ENCODE measurements around the gene HHLA2.
"Not testable (repeated sequence)": the region's sequence is repeated elsewhere in the genome, so short reads cannot be mapped to it uniquely, and the experiment has no call there.

HHLA2 gene, protein sequence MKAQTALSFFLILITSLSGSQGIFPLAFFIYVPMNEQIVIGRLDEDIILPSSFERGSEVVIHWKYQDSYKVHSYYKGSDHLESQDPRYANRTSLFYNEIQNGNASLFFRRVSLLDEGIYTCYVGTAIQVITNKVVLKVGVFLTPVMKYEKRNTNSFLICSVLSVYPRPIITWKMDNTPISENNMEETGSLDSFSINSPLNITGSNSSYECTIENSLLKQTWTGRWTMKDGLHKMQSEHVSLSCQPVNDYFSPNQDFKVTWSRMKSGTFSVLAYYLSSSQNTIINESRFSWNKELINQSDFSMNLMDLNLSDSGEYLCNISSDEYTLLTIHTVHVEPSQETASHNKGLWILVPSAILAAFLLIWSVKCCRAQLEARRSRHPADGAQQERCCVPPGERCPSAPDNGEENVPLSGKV

DNA sequence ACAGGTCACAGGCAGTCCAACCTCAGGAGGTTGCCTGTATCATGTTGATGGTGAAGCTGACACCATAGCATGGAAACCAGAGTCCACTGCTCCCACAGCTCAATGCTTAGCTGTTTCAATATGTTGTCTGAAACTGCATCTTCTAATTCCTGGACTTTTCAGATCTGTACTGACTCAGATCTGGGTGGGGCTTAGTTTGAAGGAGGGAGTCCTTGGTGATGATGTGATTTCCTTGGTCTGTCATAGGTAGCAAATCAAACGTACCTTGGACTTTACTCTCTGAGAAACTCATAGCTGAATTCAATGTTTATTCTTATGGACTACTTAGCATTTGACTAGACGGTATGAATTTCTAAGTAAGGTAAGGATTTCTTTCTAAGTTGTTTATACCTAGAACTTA lies at the start of gene HHLA2:
Gene HHLA2, plus strand, starts transcription at position 310 of the 400 bp plus-strand sequence. CDS start 55,266 bp downstream, outside the sequence.
- DNase-seq: no peak
- in situ Hi-C loops (cut with HindIII; ENCODE audit: low pct_ligation_motif_present, low pct_unique_long_range_greater_than_20kb, low sequenced_read_pairs): no loop called here

GRCh38 chr3:108250626-108251025 lies 45.7 kb upstream of the HHLA2 start:
- in situ Hi-C loops (cut with HindIII; ENCODE audit: low pct_ligation_motif_present, low pct_unique_long_range_greater_than_20kb, low sequenced_read_pairs): no loop called here

GRCh38 chr3:108251265-108251664 lies 45.1 kb upstream of the HHLA2 start:
- in situ Hi-C loops (cut with HindIII; ENCODE audit: low pct_ligation_motif_present, low pct_unique_long_range_greater_than_20kb, low sequenced_read_pairs): no loop called here
- no peak for DNase-seq

More at GRCh38 chr3:108250626-108251025, 45.7 kb upstream of the HHLA2 start:
- no peak for DNase-seq

- no peak for DNase-seq
- in situ Hi-C loops (cut with HindIII; ENCODE audit: low pct_ligation_motif_present, low pct_unique_long_range_greater_than_20kb, low sequenced_read_pairs): no loop called here
Measured at GRCh38 chr3:108251844-108252243, 44.5 kb upstream of the HHLA2 start.

DNA sequence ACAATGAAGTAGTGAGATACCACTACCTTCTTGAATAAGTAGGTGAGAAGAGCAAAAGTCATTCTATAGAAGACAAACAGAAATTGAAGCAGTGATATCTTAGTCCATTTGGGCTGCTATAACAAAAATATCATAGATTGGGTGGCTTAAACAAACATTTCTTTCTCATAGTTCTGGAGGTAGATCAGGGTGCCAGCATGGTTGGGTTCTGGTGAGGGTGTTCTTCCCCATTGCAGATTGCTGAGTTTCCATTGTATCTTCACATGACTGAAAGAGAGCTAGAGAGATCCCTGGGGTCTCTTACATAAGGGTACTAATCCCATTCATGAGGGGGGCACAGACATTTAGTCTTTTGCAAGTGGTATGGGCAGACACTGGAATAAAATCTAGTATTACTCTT lies 41.2 kb upstream of the HHLA2 start:
- in situ Hi-C loops (cut with HindIII; ENCODE audit: low pct_ligation_motif_present, low pct_unique_long_range_greater_than_20kb, low sequenced_read_pairs): no loop called here
- DNase-seq: no peak

DNA sequence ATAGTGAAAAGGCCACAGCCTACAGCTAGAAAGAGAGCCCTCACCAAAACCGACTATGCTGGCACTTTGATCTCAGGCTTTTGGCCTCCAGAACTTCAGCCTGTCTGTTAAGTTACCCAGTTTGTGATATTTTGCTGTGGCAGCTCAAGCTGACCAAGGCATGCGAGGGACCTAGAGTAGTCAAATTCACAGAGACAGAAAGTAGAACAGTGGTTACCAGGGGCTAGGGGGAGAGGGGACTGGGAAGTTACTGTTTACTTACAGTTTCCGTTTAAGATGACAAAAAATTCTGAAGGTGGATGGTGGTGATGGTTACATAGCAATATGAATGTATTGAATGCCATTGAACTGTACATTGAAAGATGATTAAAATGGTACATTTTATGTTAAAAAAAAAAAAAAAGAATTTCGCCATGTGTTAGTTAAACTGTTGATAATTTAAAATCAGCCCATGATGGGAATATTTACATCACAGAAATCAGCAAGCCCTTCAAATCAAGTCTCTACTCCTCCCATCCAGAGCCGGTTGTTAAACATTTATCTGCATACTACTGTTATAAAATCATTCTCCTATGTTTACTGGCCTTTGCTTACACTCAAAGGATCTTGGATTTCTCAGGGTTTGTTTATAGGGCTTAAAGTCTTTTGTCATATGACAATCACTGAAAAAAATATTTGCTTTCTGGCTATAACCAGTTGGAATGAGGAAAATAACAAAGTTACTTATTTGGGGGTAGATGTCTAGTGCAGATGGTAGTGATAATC lies 31.6 kb upstream of the HHLA2 start:
- in situ Hi-C loops (cut with HindIII; ENCODE audit: low pct_ligation_motif_present, low pct_unique_long_range_greater_than_20kb, low sequenced_read_pairs); DNase-seq: not testable (repeated sequence)

GRCh38 chr3:108268235-108268634 lies 28.1 kb upstream of the HHLA2 start:
- in situ Hi-C loops (cut with HindIII; ENCODE audit: low pct_ligation_motif_present, low pct_unique_long_range_greater_than_20kb, low sequenced_read_pairs); DNase-seq: not testable (repeated sequence)

DNA sequence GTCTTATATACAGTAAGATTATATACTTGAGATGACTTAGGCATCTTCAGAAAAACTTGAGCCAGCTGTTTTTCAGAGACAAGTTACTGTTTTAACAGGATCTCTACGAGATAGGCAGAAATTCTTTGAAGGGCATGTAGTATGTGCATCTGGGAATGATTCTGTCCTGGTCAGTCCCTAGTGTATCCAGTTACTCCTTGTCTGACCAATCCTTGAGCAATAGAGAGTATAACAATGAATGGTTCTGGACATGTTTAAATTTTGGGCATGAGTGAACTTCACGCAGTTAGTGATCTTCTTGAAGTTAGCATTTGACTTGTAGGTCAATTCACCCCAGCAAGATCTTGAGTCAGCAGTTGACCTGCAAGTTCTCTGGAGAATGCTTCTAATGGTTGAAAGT lies 24.7 kb upstream of the HHLA2 start:
- in situ Hi-C loops (cut with HindIII; ENCODE audit: low pct_ligation_motif_present, low pct_unique_long_range_greater_than_20kb, low sequenced_read_pairs): no loop called here
- DNase-seq: no peak

- in situ Hi-C loops (cut with HindIII; ENCODE audit: low pct_ligation_motif_present, low pct_unique_long_range_greater_than_20kb, low sequenced_read_pairs); DNase-seq: not testable (repeated sequence)
Measured at GRCh38 chr3:108279066-108279465, 17.3 kb upstream of the HHLA2 start.

DNA sequence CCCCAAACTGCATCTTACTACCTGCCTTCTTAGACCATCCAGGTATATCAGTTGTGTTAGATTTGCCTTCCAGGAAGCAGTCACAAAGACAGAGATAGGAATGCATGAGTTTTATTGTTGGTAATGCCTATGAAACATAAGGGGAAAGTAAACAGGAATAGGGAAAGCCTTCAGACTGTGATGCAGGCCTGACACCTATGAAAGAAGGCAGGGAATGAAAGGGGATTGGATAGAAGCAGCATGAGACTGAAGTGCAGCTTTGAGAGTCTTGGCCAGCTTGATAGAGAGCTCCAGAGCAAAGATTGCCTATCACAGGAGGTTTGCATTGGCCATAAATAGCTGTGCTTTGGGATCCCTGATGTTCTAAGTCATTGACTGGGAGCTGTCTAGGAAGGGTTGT lies 15.9 kb upstream of the HHLA2 start:
- in situ Hi-C loops (cut with HindIII; ENCODE audit: low pct_ligation_motif_present, low pct_unique_long_range_greater_than_20kb, low sequenced_read_pairs): no loop called here
- no peak for DNase-seq

GRCh38 chr3:108281670-108282069 lies 14.7 kb upstream of the HHLA2 start:
- in situ Hi-C loops (cut with HindIII; ENCODE audit: low pct_ligation_motif_present, low pct_unique_long_range_greater_than_20kb, low sequenced_read_pairs): no loop called here
- no peak for DNase-seq

DNA sequence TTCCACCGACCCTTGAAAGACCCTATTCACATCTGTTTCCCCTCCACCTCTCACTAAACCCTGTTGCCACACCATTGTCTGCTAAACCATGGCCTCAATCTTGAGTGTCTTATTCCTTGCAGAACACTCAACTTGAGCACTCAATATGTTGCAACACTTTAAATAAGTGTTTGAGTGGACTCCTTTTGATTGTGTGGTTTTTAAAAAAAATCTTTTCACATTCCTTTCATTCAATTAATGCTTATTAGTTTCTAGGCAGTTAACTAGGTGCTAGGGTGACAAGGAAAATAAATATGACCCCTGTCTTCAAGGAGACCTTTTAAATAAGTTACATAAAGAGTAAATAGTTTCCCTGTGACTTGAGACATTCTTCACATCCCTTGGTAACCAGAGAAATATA lies 13.3 kb upstream of the HHLA2 start:
- no peak for DNase-seq
- in situ Hi-C loops (cut with HindIII; ENCODE audit: low pct_ligation_motif_present, low pct_unique_long_range_greater_than_20kb, low sequenced_read_pairs): no loop called here

- no peak for DNase-seq
- in situ Hi-C loops (cut with HindIII; ENCODE audit: low pct_ligation_motif_present, low pct_unique_long_range_greater_than_20kb, low sequenced_read_pairs): no loop called here
Measured at GRCh38 chr3:108283989-108284388, 12.4 kb upstream of the HHLA2 start.

DNA sequence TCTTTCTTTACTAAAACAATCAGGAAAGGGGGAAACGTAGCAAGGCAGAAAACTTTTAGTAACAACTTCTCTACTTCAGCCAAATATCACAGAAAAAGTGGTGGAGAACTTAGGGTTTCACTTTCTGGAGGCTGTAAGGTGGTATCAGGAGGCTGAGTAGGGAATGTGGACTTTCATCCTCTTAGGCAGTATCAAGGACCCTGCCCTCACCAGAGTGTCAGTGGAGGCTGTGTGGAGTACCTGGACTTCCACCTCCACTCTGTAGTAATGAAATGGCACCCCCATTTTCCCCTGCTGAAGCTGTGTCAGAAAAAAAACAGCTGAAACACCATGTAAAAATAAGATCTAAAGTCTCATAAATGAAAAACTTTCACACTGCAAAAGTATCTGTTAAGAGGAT lies 11.2 kb upstream of the HHLA2 start:
- no peak for DNase-seq
- in situ Hi-C loops (cut with HindIII; ENCODE audit: low pct_ligation_motif_present, low pct_unique_long_range_greater_than_20kb, low sequenced_read_pairs): no loop called here

DNA sequence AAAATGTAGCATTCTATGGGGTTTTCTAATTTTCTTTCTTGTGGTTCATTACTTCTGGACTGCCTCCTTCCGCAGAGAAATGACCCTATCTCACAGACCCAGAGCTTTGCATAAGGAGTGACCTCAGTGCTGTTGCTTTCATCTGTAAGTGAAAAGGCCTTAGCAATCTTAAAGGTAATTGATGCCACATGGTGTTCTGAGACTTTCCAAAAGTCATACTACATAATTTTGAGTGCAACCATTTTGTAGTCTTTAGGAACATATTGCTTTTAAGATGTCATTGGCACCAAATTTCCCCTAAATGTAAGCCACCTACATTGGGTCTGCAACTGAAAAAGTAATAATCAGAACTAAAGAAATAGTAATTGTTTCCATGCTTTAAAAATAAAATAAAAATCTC lies 9.2 kb upstream of the HHLA2 start:
- no peak for DNase-seq
- in situ Hi-C loops (cut with HindIII; ENCODE audit: low pct_ligation_motif_present, low pct_unique_long_range_greater_than_20kb, low sequenced_read_pairs): no loop called here

DNA sequence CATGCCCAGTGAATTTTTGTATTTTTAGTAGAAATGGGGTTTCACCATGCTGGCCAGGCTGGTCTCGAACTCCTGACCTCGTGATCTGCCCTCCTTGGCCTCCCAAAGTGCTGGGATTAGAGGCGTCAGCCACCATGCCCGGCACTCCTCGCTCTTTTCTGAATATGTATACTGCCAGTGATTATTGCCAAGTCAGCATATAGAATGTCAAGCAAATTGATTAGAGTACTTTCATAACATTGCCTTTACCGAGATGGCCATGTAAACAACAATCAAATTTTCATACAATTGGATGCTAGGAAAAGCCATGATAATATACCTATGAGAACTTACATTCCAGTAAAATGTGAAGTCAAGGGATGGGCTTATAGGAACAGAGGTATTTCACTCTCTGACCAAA lies 8.2 kb upstream of the HHLA2 start:
- in situ Hi-C loops (cut with HindIII; ENCODE audit: low pct_ligation_motif_present, low pct_unique_long_range_greater_than_20kb, low sequenced_read_pairs); DNase-seq: not testable (repeated sequence)

DNA sequence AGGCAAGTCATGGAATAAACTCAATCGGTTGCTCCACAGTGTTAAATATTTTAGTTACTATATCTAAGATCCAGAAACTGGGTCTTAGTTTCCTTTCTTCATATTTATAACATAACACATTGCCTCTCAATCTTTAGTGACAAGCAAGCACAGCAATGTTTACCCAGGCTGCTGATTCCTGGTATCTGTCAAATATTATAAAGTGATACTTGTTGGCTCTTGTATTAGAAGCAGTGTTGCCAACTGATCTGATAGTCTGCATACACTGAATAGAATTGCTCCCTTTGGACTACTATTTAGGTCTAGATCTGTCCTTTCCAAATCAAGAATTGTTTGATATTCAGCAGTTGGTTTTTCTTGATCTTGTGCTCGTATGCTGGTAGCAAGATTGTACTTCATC lies 7.2 kb upstream of the HHLA2 start:
- in situ Hi-C loops (cut with HindIII; ENCODE audit: low pct_ligation_motif_present, low pct_unique_long_range_greater_than_20kb, low sequenced_read_pairs): no loop called here

GRCh38 chr3:108292450-108292849 lies 3.9 kb upstream of the HHLA2 start:
- DNase-seq: no peak
- in situ Hi-C loops (cut with HindIII; ENCODE audit: low pct_ligation_motif_present, low pct_unique_long_range_greater_than_20kb, low sequenced_read_pairs): no loop called here

More for the DNA sequence above, 7.2 kb upstream of the HHLA2 start:
- no peak for DNase-seq

GRCh38 chr3:108292905-108293328 lies 3.4 kb upstream of the HHLA2 start:
- no peak for DNase-seq
- in situ Hi-C loops (cut with HindIII; ENCODE audit: low pct_ligation_motif_present, low pct_unique_long_range_greater_than_20kb, low sequenced_read_pairs): no loop called here

- no peak for DNase-seq
- in situ Hi-C loops (cut with HindIII; ENCODE audit: low pct_ligation_motif_present, low pct_unique_long_range_greater_than_20kb, low sequenced_read_pairs): no loop called here
Measured at GRCh38 chr3:108293858-108294257, 2.5 kb upstream of the HHLA2 start.
